Right forelimb (tissue), 1 donor: ENCODE measurements around the gene DNPEP.
"Not testable (repeated sequence)": the region's sequence is repeated elsewhere in the genome, so short reads cannot be mapped to it uniquely, and the experiment has no call there.

Experiments
- DNase-seq: peaks from one replicate; pipeline ENCODE4 v3.0.0-alpha.2; 2018

DNPEP gene

GRCh38 chr2:219399716-219400478, 12.2 kb upstream of the DNPEP start:
- DNase-seq, result no peak

GRCh38 chr2:219398721-219399363, 11.1 kb upstream of the DNPEP start:
- DNase-seq, result no peak

- no peak for DNase-seq
Observed at GRCh38 chr2:219396863-219397457, 9.2 kb upstream of the DNPEP start.

GRCh38 chr2:219395609-219396008, 7.9 kb upstream of the DNPEP start:
- DNase-seq, result no peak

- not testable (repeated sequence) for DNase-seq
Observed at GRCh38 chr2:219395056-219395455, 7.3 kb upstream of the DNPEP start.

GRCh38 chr2:219392754-219393153, 5.0 kb upstream of the DNPEP start:
- no peak for DNase-seq

GRCh38 chr2:219388907-219389156, 1.1 kb upstream of the DNPEP start:
- no peak for DNase-seq

GRCh38 chr2:219388121-219388906, 602 bp upstream of the DNPEP start:
- DNase-seq, result peak; percentile 99

- no peak for DNase-seq
Observed at GRCh38 chr2:219386532-219387280, 1.0 kb downstream of the DNPEP start.

GRCh38 chr2:219385958-219386520, 1.7 kb downstream of the DNPEP start:
- no peak for DNase-seq

GRCh38 chr2:219384859-219385258, 2.9 kb downstream of the DNPEP start:
- DNase-seq, result no peak

- no peak for DNase-seq
Observed at GRCh38 chr2:219384083-219384713, 3.5 kb downstream of the DNPEP start.

GRCh38 chr2:219381448-219381847, 6.3 kb downstream of the DNPEP start:
- DNase-seq, result no peak

GRCh38 chr2:219380926-219381325, 6.8 kb downstream of the DNPEP start:
- DNase-seq, result no peak

- no peak for DNase-seq
Observed at GRCh38 chr2:219378163-219378851, 9.4 kb downstream of the DNPEP start.

GRCh38 chr2:219369447-219369861, 18.3 kb downstream of the DNPEP start:
- DNase-seq, result no peak

GRCh38 chr2:219368690-219369191, 19.0 kb downstream of the DNPEP start:
- DNase-seq, result no peak

GRCh38 chr2:219362524-219363164, 25.1 kb downstream of the DNPEP start:
- DNase-seq, result no peak

- DNase-seq, result no peak
Observed at GRCh38 chr2:219362072-219362471, 25.6 kb downstream of the DNPEP start.
